ENCODE measurements around the gene CD8B. TPM values are rescaled to one million over a fixed set of nuclear protein-coding genes. Genes with fewer than 3 reads are reported as not detected.

CD8B gene
- total RNA-seq, 4 donors from 2014 or later = 1.2 to 1.6 TPM; not detected in 2

DNA sequence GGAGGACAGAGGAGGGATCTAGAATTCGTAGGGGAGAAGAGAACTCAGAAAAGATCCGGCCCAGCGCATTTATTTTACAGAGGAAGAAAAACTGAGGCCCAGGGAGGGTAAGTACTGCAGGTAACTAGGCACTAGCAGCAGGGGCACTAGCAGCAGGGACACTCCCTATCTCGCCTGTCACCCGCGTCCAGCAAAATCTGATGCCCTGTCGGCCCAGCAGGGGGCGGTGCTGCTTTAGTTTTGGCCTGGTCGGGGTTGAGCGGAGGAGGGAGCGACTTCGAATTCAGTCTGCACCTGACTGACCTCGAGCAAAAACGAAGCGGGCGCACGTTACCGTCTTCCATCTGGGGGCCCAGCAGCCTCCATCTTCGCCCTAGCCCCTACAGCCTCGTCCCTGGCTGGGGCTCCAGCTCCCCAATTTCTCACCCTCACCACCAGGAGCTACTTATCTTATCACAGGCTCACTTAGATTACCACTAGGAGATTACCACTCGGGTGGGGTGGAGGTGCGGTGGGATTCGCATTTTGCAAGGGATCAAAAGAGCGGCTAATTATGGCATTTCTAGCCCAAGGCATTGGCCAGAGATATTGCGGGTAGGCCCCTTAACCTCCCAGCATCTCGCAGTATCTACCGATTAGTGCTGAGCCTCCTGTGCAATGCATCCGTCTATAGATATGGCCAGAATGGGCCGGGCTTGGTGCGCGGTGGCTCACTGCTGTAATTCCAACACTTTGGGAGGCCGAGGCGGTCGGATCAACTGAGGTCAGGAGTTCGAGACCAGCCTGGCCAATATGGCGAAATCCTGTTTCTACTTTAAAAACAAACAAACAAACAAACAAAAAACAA lies 53.1 kb downstream of the CD8B start:
- peak; percentile 92 to 93 for DNase-seq (ENCODE audit: low spot score in 2 of 2)
- H3K4me3 ChIP-seq = peak overlapping the region; percentile 61
- H3K36me3 ChIP-seq = no peaks in the 10 kb centered on the region
- TF ChIP-seq POLR2A (IDR thresholded peaks at IDR 0.05) (no peak), EP300 (IDR thresholded peaks at IDR 0.05) (no peak)
- TF ChIP-seq, protein P1, sequence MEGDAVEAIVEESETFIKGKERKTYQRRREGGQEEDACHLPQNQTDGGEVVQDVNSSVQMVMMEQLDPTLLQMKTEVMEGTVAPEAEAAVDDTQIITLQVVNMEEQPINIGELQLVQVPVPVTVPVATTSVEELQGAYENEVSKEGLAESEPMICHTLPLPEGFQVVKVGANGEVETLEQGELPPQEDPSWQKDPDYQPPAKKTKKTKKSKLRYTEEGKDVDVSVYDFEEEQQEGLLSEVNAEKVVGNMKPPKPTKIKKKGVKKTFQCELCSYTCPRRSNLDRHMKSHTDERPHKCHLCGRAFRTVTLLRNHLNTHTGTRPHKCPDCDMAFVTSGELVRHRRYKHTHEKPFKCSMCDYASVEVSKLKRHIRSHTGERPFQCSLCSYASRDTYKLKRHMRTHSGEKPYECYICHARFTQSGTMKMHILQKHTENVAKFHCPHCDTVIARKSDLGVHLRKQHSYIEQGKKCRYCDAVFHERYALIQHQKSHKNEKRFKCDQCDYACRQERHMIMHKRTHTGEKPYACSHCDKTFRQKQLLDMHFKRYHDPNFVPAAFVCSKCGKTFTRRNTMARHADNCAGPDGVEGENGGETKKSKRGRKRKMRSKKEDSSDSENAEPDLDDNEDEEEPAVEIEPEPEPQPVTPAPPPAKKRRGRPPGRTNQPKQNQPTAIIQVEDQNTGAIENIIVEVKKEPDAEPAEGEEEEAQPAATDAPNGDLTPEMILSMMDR (IDR thresholded peaks at IDR 0.05) = peak; percentile 78 to 96
- H3K9me3 ChIP-seq = no peaks in the 10 kb centered on the region
- H3K4me1 ChIP-seq = peaks cover 32% of the 10 kb centered on the region
- 14% methylated on average over 34 of the region's 36 CpGs for WGBS
- peaks cover 23% of the 10 kb centered on the region for H3K27me3 ChIP-seq
- H3K27ac ChIP-seq = peak overlapping the region; percentile 51

DNA sequence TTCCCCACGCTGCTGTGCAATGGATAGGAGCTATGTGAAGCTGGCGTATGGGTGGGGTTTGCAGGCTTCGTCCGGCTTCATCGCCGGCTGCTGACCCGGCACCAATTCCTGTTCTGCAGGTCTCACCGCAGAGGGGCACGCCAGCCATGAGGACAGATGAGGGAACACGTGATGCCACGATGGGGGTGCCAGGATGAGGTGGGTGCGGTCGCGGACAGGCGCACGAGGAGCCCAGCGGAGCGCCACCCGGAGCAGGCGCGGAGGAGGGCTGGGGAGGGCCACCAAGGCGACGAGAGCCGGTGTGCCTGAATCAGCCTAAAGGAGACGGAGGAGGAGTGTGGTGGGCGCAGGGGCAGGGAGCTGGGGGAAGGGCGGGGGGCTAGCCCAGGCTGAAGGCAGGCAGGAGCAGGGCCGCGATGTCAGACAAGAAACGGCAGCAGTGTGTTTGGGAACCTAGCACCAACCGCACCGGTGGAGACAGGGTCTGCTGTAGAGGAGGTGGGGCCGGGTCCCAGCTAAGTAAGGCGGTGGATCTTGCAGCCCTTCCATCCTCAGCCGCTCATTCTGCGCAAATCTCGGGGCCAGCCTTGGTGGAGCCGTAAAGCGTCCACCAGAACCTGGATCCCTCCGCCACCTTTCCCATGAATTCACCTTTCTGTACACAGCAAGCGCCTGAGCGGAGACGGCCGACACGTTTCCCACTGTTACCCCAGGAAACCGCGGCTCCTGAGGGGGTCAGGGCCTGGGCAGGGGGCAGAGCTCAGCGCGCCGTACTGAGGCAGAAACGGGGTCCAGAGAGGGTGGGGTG lies 54.0 kb downstream of the CD8B start:
- Histone ChIP-seq H3K27me3 (peaks cover 23% of the 10 kb centered on the region), H3K27ac (peak overlapping the region; percentile 51), H3K9me3 (no peaks in the 10 kb centered on the region), H3K36me3 (no peaks in the 10 kb centered on the region), H3K4me3 (peak overlapping the region; percentile 61), H3K4me1 (peaks cover 32% of the 10 kb centered on the region)
- TF ChIP-seq POLR2AphosphoS5 (IDR thresholded peaks at IDR 0.05) = no peak
- TF ChIP-seq POLR2A (IDR thresholded peaks at IDR 0.05) = no peak
- TF ChIP-seq, protein P1 (IDR thresholded peaks at IDR 0.05) = no peak
- no peak for TF ChIP-seq EP300 (IDR thresholded peaks at IDR 0.05)
- no peak for DNase-seq (ENCODE audit: low spot score in 2 of 2)
- WGBS = 3% methylated on average over 19 of the region's 51 CpGs

DNA sequence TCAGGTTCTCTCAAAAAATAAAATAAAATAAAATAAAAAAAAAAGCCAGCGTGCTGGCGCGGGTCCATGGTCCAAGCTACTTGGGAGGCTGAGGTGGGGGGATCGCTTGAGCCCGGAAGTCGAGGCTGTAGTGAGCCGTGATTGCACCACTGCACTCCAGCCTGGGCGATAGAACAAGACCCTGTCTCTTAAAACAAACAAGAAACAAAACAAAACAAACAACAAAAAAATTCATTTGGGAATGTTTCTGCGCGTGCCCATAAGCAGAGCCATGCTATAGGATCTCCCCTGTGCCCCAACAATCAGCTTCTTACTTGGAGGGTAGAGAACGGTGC lies 54.6 kb downstream of the CD8B start:
- Histone ChIP-seq H3K27ac (no peak overlapping the region), H3K36me3 (no peaks in the 10 kb centered on the region), H3K4me3 (peak overlapping the region; percentile 61), H3K4me1 (peaks cover 32% of the 10 kb centered on the region), H3K27me3 (peaks cover 23% of the 10 kb centered on the region), H3K9me3 (no peaks in the 10 kb centered on the region)
- no peak for DNase-seq (ENCODE audit: low spot score in 2 of 2)
- 48% methylated on average over 11 of the region's 11 CpGs for WGBS
- TF ChIP-seq POLR2AphosphoS5 (IDR thresholded peaks at IDR 0.05) = no peak
- TF ChIP-seq POLR2A (IDR thresholded peaks at IDR 0.05) = no peak
- TF ChIP-seq EP300 (IDR thresholded peaks at IDR 0.05) = no peak
- TF ChIP-seq, protein P1 (IDR thresholded peaks at IDR 0.05) = no peak

DNA sequence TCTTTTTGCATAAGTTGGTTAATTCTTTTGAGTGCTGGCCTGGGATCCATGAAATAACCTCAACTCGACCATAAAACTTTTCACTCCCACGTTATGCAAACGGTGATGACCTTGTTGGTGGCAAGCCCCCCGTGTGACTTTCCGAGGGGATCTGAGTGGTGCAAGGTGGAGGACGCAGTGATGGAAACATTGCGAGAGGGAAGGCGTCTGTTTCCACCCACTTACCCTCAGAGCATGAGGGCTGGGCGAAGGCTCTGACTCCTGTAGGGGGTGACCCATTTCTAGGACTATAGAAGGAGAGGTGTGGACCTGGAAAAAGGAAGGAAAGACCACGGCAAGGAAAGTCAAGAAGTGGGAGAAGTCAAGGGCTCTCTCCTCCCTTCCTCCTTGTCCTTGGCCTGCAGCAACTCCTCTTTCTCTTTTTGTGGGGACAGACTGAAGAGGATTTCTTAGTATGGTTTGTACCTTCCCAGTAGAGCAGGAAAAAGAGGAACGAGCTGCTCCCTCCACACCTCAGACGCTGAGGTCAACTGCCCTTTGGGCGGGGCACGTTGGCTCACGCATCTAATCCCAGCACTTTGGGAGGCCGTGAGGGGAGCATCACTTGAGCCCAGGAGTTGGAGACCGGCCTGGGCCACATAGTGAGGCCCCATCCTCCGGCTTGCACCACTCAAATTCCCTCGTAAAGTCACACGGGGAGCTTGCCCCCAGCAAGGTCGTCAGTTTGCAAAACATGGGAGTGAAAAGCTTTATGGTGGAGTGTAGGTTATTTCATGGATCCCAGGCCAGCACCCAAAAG lies 55.4 kb downstream of the CD8B start:
- H3K4me3 ChIP-seq = no peak overlapping the region
- no peak for DNase-seq (ENCODE audit: low spot score in 2 of 2)
- peaks cover 20% of the 10 kb centered on the region for H3K27me3 ChIP-seq
- peaks cover 32% of the 10 kb centered on the region for H3K4me1 ChIP-seq
- TF ChIP-seq, protein P1 (IDR thresholded peaks at IDR 0.05) = no peak
- TF ChIP-seq EP300 (IDR thresholded peaks at IDR 0.05) = no peak
- no peak for TF ChIP-seq POLR2AphosphoS5 (IDR thresholded peaks at IDR 0.05)
- TF ChIP-seq POLR2A (IDR thresholded peaks at IDR 0.05) = no peak
- H3K27ac ChIP-seq = no peak overlapping the region
- 88% methylated on average over 21 of the region's 21 CpGs for WGBS
- H3K9me3 ChIP-seq = no peaks in the 10 kb centered on the region
- H3K36me3 ChIP-seq = no peaks in the 10 kb centered on the region

Measured in suprapubic skin (tissue), 4 donors.